Measurements from ENCODE around the gene COQ5. TPM values are rescaled to one million over a fixed set of nuclear protein-coding genes. Genes with fewer than 3 reads are reported as not detected.

Gene COQ5
- polyA plus RNA-seq, 1 donor from 2014 or later = 91.6 TPM

GRCh38 chr12:120481022-120481767 is 47.8 kb downstream of the COQ5 start:
- H3K79me2 ChIP-seq (replicated peaks; ENCODE audit: insufficient read depth, low read length) = no peaks in the 10 kb centered on the region
- no peak overlapping the region for H3K4me2 ChIP-seq (ENCODE audit: low read length)
- no peak overlapping the region for H3K9ac ChIP-seq (ENCODE audit: low read length)
- H3K9me2 ChIP-seq (ENCODE audit: insufficient read depth, low read length) = no peaks in the 10 kb centered on the region
- no peak overlapping the region for H2AFZ ChIP-seq (ENCODE audit: low read depth, low read length)
- TF ChIP-seq, protein P1, sequence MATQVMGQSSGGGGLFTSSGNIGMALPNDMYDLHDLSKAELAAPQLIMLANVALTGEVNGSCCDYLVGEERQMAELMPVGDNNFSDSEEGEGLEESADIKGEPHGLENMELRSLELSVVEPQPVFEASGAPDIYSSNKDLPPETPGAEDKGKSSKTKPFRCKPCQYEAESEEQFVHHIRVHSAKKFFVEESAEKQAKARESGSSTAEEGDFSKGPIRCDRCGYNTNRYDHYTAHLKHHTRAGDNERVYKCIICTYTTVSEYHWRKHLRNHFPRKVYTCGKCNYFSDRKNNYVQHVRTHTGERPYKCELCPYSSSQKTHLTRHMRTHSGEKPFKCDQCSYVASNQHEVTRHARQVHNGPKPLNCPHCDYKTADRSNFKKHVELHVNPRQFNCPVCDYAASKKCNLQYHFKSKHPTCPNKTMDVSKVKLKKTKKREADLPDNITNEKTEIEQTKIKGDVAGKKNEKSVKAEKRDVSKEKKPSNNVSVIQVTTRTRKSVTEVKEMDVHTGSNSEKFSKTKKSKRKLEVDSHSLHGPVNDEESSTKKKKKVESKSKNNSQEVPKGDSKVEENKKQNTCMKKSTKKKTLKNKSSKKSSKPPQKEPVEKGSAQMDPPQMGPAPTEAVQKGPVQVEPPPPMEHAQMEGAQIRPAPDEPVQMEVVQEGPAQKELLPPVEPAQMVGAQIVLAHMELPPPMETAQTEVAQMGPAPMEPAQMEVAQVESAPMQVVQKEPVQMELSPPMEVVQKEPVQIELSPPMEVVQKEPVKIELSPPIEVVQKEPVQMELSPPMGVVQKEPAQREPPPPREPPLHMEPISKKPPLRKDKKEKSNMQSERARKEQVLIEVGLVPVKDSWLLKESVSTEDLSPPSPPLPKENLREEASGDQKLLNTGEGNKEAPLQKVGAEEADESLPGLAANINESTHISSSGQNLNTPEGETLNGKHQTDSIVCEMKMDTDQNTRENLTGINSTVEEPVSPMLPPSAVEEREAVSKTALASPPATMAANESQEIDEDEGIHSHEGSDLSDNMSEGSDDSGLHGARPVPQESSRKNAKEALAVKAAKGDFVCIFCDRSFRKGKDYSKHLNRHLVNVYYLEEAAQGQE (IDR thresholded peaks at IDR 0.05; ENCODE audit: borderline replicate concordance) = no peak
- TF ChIP-seq POLR2AphosphoS5 (IDR thresholded peaks at IDR 0.05) = no peak
- TF ChIP-seq SMC3 (conservative IDR thresholded peaks at IDR 0.05; ENCODE audit: poor library complexity) = no peak
- TF ChIP-seq RAD21 (conservative IDR thresholded peaks at IDR 0.05) = no peak
- TF ChIP-seq TAF1 (IDR thresholded peaks at IDR 0.05; ENCODE audit: low read depth) = no peak
- TF ChIP-seq EP300 (conservative IDR thresholded peaks at IDR 0.05; ENCODE audit: poor library complexity, severe bottlenecking) = no peak
- no peak for TF ChIP-seq EZH2 (IDR thresholded peaks at IDR 0.05; ENCODE audit: borderline replicate concordance, insufficient read depth, low read length, poor library complexity, severe bottlenecking)
- TF ChIP-seq, protein P2, sequence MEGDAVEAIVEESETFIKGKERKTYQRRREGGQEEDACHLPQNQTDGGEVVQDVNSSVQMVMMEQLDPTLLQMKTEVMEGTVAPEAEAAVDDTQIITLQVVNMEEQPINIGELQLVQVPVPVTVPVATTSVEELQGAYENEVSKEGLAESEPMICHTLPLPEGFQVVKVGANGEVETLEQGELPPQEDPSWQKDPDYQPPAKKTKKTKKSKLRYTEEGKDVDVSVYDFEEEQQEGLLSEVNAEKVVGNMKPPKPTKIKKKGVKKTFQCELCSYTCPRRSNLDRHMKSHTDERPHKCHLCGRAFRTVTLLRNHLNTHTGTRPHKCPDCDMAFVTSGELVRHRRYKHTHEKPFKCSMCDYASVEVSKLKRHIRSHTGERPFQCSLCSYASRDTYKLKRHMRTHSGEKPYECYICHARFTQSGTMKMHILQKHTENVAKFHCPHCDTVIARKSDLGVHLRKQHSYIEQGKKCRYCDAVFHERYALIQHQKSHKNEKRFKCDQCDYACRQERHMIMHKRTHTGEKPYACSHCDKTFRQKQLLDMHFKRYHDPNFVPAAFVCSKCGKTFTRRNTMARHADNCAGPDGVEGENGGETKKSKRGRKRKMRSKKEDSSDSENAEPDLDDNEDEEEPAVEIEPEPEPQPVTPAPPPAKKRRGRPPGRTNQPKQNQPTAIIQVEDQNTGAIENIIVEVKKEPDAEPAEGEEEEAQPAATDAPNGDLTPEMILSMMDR (IDR thresholded peaks at IDR 0.05; ENCODE audit: poor library complexity, severe bottlenecking) = no peak
- TF ChIP-seq MXI1 (conservative IDR thresholded peaks at IDR 0.05; ENCODE audit: poor library complexity, severe bottlenecking) = no peak
- H3K36me3 ChIP-seq (ENCODE audit: insufficient read depth, low read length) = no peaks in the 10 kb centered on the region
- H3K9me3 ChIP-seq (ENCODE audit: low read length) = no peaks in the 10 kb centered on the region
- H3K4me3 ChIP-seq (ENCODE audit: low read length) = no peak overlapping the region
- H3F3A ChIP-seq (ENCODE audit: insufficient read depth, low read length, poor library complexity, severe bottlenecking) = no peaks in the 10 kb centered on the region
- H3K27ac ChIP-seq (ENCODE audit: low read length) = no peak overlapping the region
- H4K20me1 ChIP-seq (ENCODE audit: insufficient read depth) = no peaks in the 10 kb centered on the region
- no peaks in the 10 kb centered on the region for H3K27me3 ChIP-seq (ENCODE audit: insufficient read depth, low read depth, low read length)

GRCh38 chr12:120480211-120480610 is 48.7 kb downstream of the COQ5 start:
- Histone ChIP-seq H3K9me3 (ENCODE audit: low read length) (no peaks in the 10 kb centered on the region), H3K9me2 (ENCODE audit: insufficient read depth, low read length) (no peaks in the 10 kb centered on the region), H3K27ac (ENCODE audit: low read length) (no peak overlapping the region), H3K9ac (ENCODE audit: low read length) (no peak overlapping the region), H3K27me3 (ENCODE audit: insufficient read depth, low read depth, low read length) (no peaks in the 10 kb centered on the region), H3K36me3 (ENCODE audit: insufficient read depth, low read length) (no peaks in the 10 kb centered on the region), H2AFZ (ENCODE audit: low read depth, low read length) (no peak overlapping the region), H3K79me2 (replicated peaks; ENCODE audit: insufficient read depth, low read length) (no peaks in the 10 kb centered on the region), H3F3A (ENCODE audit: insufficient read depth, low read length, poor library complexity, severe bottlenecking) (no peaks in the 10 kb centered on the region), H4K20me1 (ENCODE audit: insufficient read depth) (no peaks in the 10 kb centered on the region), H3K4me3 (ENCODE audit: low read length) (no peak overlapping the region), H3K4me2 (ENCODE audit: low read length) (no peak overlapping the region)
- TF ChIP-seq SMC3 (conservative IDR thresholded peaks at IDR 0.05; ENCODE audit: poor library complexity) = no peak
- TF ChIP-seq, protein P1 (IDR thresholded peaks at IDR 0.05; ENCODE audit: borderline replicate concordance) = no peak
- TF ChIP-seq, protein P2 (IDR thresholded peaks at IDR 0.05; ENCODE audit: poor library complexity, severe bottlenecking) = no peak
- TF ChIP-seq EZH2 (IDR thresholded peaks at IDR 0.05; ENCODE audit: borderline replicate concordance, insufficient read depth, low read length, poor library complexity, severe bottlenecking) = no peak
- no peak for TF ChIP-seq TAF1 (IDR thresholded peaks at IDR 0.05; ENCODE audit: low read depth)
- TF ChIP-seq EP300 (conservative IDR thresholded peaks at IDR 0.05; ENCODE audit: poor library complexity, severe bottlenecking) = no peak
- TF ChIP-seq POLR2AphosphoS5 (IDR thresholded peaks at IDR 0.05) = no peak
- TF ChIP-seq MXI1 (conservative IDR thresholded peaks at IDR 0.05; ENCODE audit: poor library complexity, severe bottlenecking) = no peak
- no peak for TF ChIP-seq RAD21 (conservative IDR thresholded peaks at IDR 0.05)

All from neural cell (in vitro differentiated cells).